GM23338 (cell line): ENCODE results near the gene C14orf132. TPM values are rescaled to one million over a fixed set of nuclear protein-coding genes. Genes with fewer than 3 reads are reported as not detected.

Experiments used
- ATAC-seq: fragments of 200-7000 bp; cut with Tn5 transposase; 3 replicates; pipeline ENCODE4 v1.9.1; 2020
- DNase-seq: peaks from one replicate; pipeline ENCODE4 v3.0.0-alpha.2; 2015; ENCODE audit warnings: low spot score
- H2AFZ ChIP-seq: fragments of 200-600 bp; sonication (generic); 2 replicates; pipeline ENCODE4 v1.8.0; 2016; ENCODE audit warnings: antibody characterized with exemption, mild to moderate bottlenecking, moderate library complexity
- H3F3A ChIP-seq: fragments of 200-600 bp; sonication (generic); replicated peaks from 2 replicates; pipeline ENCODE4 v1.8.0; 2017; ENCODE audit warnings: antibody characterized with exemption, mixed run types, low read depth
- H3K27ac ChIP-seq: fragments of 200-600 bp; sonication (generic); 2 replicates; pipeline ENCODE4 v1.6.1; 2016; ENCODE audit warnings: low read depth
- H3K27me3 ChIP-seq: fragments of 200-600 bp; sonication (generic); 2 replicates; pipeline ENCODE4 v1.8.0; 2016; ENCODE audit warnings: mild to moderate bottlenecking, mixed run types, moderate library complexity; ENCODE audit not compliant: insufficient read depth
- H3K36me3 ChIP-seq: fragments of 200-600 bp; sonication (generic); 2 replicates; pipeline ENCODE4 v1.8.0; 2016; ENCODE audit warnings: mild to moderate bottlenecking; ENCODE audit not compliant: insufficient read depth
- H3K4me1 ChIP-seq: fragments of 200-600 bp; sonication (generic); 2 replicates; pipeline ENCODE4 v1.8.0; 2016; ENCODE audit warnings: mild to moderate bottlenecking, moderate library complexity; ENCODE audit not compliant: insufficient read depth
- H3K4me2 ChIP-seq: fragments of 200-600 bp; sonication (generic); 2 replicates; pipeline ENCODE4 v1.7.1; 2017; ENCODE audit warnings: mixed run types
- H3K4me3 ChIP-seq: fragments of 200-600 bp; sonication (generic); 2 replicates; pipeline ENCODE4 v1.6.1; 2016; ENCODE audit warnings: mixed run types
- H3K79me2 ChIP-seq: fragments of 200-600 bp; sonication (generic); replicated peaks from 2 replicates; pipeline ENCODE4 v1.8.0; 2017; ENCODE audit warnings: mild to moderate bottlenecking; ENCODE audit not compliant: insufficient read depth
- H3K9me2 ChIP-seq: fragments of 200-600 bp; sonication (generic); 2 replicates; pipeline ENCODE4 v1.8.0; 2017; ENCODE audit not compliant: insufficient read depth
- H4K20me1 ChIP-seq: fragments of 200-600 bp; sonication (generic); replicated peaks from 2 replicates; pipeline ENCODE4 v1.8.0; 2017; ENCODE audit warnings: mild to moderate bottlenecking; ENCODE audit not compliant: insufficient read depth
- H3K27ac Mint-ChIP-seq: 2 replicates; pipeline ENCODE4 v1.8.0; 2020; ENCODE audit warnings: inconsistent platforms, mild to moderate bottlenecking, moderate library complexity, mixed read lengths
- H3K27me3 Mint-ChIP-seq: 3 replicates; pipeline ENCODE4 v1.8.0; 2022; ENCODE audit warnings: low read depth, mild to moderate bottlenecking, moderate library complexity, mixed read lengths, inconsistent platforms; ENCODE audit not compliant: insufficient read depth, poor library complexity
- H3K36me3 Mint-ChIP-seq: 3 replicates; pipeline ENCODE4 v1.8.0; 2021; ENCODE audit warnings: low read depth, mild to moderate bottlenecking, inconsistent platforms, moderate library complexity, mixed read lengths
- H3K4me1 Mint-ChIP-seq: 3 replicates; pipeline ENCODE4 v1.8.0; 2020; ENCODE audit warnings: mild to moderate bottlenecking, inconsistent platforms, mixed read lengths
- H3K4me3 Mint-ChIP-seq: 3 replicates; pipeline ENCODE4 v1.8.0; 2021; ENCODE audit warnings: moderate library complexity, mild to moderate bottlenecking, inconsistent platforms, mixed read lengths
- H3K9me3 Mint-ChIP-seq: 3 replicates; pipeline ENCODE4 v1.8.0; 2020; ENCODE audit warnings: moderate library complexity, mild to moderate bottlenecking, inconsistent platforms, mixed read lengths
- CREB1 ChIP-seq: fragments of 250-450 bp; sonication (Bioruptor Pico); IDR thresholded peaks from 2 replicates; pipeline ENCODE4 v1.5.0; 2020; ENCODE audit warnings: low read depth, mild to moderate bottlenecking, moderate library complexity
- CTCF ChIP-seq, 2 experiments: fragments of 200-600 bp in 1 of 2; sonication (generic) in 1 of 2; conservative IDR thresholded peaks; 2 replicates each; pipeline versions ENCODE4 v1.5.1 to v1.6.1; 2016 to 2017; ENCODE audit warnings: antibody characterized with exemption in 2 of 2, low read depth in 2 of 2, mild to moderate bottlenecking in 2 of 2, moderate library complexity in 1 of 2
- ETS1 ChIP-seq: IDR thresholded peaks from 2 replicates; pipeline ENCODE4 v1.6.1; 2016; ENCODE audit warnings: antibody characterized with exemption
- EZH2 ChIP-seq: fragments of 200-600 bp; sonication (generic); IDR thresholded peaks from one replicate; pipeline ENCODE4 v1.8.0; 2017; ENCODE audit warnings: antibody characterized with exemption, mild to moderate bottlenecking, low read depth; ENCODE audit not compliant: unreplicated experiment
- EZH2phosphoT487 ChIP-seq: fragments of 200-600 bp; sonication (generic); IDR thresholded peaks from one replicate; pipeline ENCODE4 v1.8.1; 2018; ENCODE audit warnings: antibody characterized with exemption; ENCODE audit not compliant: unreplicated experiment
- JUNB ChIP-seq: IDR thresholded peaks from one replicate; pipeline ENCODE4 v1.6.1; 2016; ENCODE audit warnings: antibody characterized with exemption; ENCODE audit not compliant: unreplicated experiment
- NANOG ChIP-seq: IDR thresholded peaks from 2 replicates; pipeline ENCODE4 v1.6.1; 2016; ENCODE audit warnings: antibody characterized with exemption, borderline replicate concordance
- POLR2AphosphoS5 ChIP-seq: IDR thresholded peaks from 2 replicates; pipeline ENCODE4 v1.6.1; 2016; ENCODE audit warnings: antibody characterized with exemption, low read depth
- REST ChIP-seq: IDR thresholded peaks from one replicate; pipeline ENCODE4 v1.6.1; 2018; ENCODE audit warnings: antibody characterized with exemption; ENCODE audit not compliant: unreplicated experiment
- STAT1 ChIP-seq: IDR thresholded peaks from one replicate; pipeline ENCODE4 v1.6.1; 2016; ENCODE audit warnings: antibody characterized with exemption; ENCODE audit not compliant: unreplicated experiment
- ZNF114 ChIP-seq: fragments of 250-450 bp; sonication (Bioruptor Pico); IDR thresholded peaks from 2 replicates; pipeline ENCODE4 v1.5.0; 2020; ENCODE audit warnings: mild to moderate bottlenecking, moderate library complexity
- ZNF331 ChIP-seq: fragments of 250-450 bp; sonication (Bioruptor Pico); IDR thresholded peaks from 2 replicates; pipeline ENCODE4 v1.5.0; 2020; ENCODE audit warnings: low read depth, mild to moderate bottlenecking, moderate library complexity
- ZNF462 ChIP-seq: fragments of 250-450 bp; sonication (Bioruptor Pico); IDR thresholded peaks from 2 replicates; pipeline ENCODE4 v1.5.0; 2020; ENCODE audit warnings: mild to moderate bottlenecking, moderate library complexity
- polyA plus RNA-seq: library from polyadenylated mRNA; unstranded; fragments of >200 nt; fragmentation: Nextera tagmentation; extraction: Ambion mirVana; gene quantifications from 2 replicates; pipeline ENCODE4 v1.2.1, GENCODE V29; 2016
- total RNA-seq: library from RNA; depleted of rRNA; stranded (reverse); fragments of >200 nt; shearing (Covaris generic); gene quantifications from 2 replicates; pipeline ENCODE4 v1.2.3, GENCODE V29; 2014

C14orf132 gene
- total and polyA plus RNA-seq, 2 experiments from 2014 or later, result 13.8 to 16.2 TPM

- Histone ChIP-seq H3K9me2 (no peaks in the 10 kb centered on the region), H3F3A (no peaks in the 10 kb centered on the region), H3K79me2 (no peaks in the 10 kb centered on the region), H3K4me2 (no peak overlapping the region), H3K27ac (no peak overlapping the region), H3K36me3 (no peaks in the 10 kb centered on the region), H3K27me3 (no peaks in the 10 kb centered on the region), H2AFZ (no peak overlapping the region), H3K4me3 (no peak overlapping the region), H3K4me1 (peaks cover 14% of the 10 kb centered on the region; the same call in 1 of the 2 replicates), H4K20me1 (no peaks in the 10 kb centered on the region; the same call in 1 of the 2 replicates)
- H3K4me1 Mint-ChIP-seq, result peaks cover 27% of the 10 kb centered on the region
- no peak for DNase-seq
- H3K9me3 Mint-ChIP-seq, result no peaks in the 10 kb centered on the region
- H3K4me3 Mint-ChIP-seq, result no peak overlapping the region
- TF ChIP-seq NANOG (no peak), STAT1 (no peak), ZNF331 (no peak), EZH2phosphoT487 (no peak), JUNB (no peak), POLR2AphosphoS5 (no peak), ETS1 (no peak), CREB1 (CRISPR knock-in tag) (no peak), ZNF462 (CRISPR knock-in tag) (no peak), EZH2 (no peak), CTCF (conservative IDR thresholded peaks at IDR 0.05; ENCODE audit: low read depth in 2 of 2) (no peak), REST (no peak), ZNF114 (no peak)
- H3K27ac Mint-ChIP-seq, result no peak overlapping the region
- no peak for ATAC-seq
- H3K27me3 Mint-ChIP-seq, result peaks cover 11% of the 10 kb centered on the region
- no peaks in the 10 kb centered on the region for H3K36me3 Mint-ChIP-seq
Observed at GRCh38 chr14:96094656-96095055, 55.5 kb downstream of the C14orf132 start.
